Endothelial cell of umbilical vein (primary cell): ENCODE measurements around the gene CHID1.

ENCODE experiments used
- EZH2 ChIP-seq: IDR thresholded peaks from 2 replicates; pipeline ENCODE4 v1.6.1; 2012; ENCODE audit warnings: borderline replicate concordance, low read depth, mild to moderate bottlenecking, moderate library complexity, low read length, inconsistent platforms; ENCODE audit not compliant: severe bottlenecking
- POLR2A ChIP-seq: IDR thresholded peaks from 2 replicates; pipeline ENCODE4 v1.6.1; 2012; ENCODE audit warnings: low read depth, mild to moderate bottlenecking, control low read depth, low read length

- no peak for TF ChIP-seq POLR2A
- TF ChIP-seq EZH2, result no peak
Measured at GRCh38 chr11:821512-822371, 88.9 kb downstream of the CHID1 start.
